A673 (cell line): ENCODE data around the gene NEGR1. TPM values are rescaled to one million over a fixed set of nuclear protein-coding genes. Genes with fewer than 3 reads are reported as not detected.

Experiments used
- BruUV-seq: library from RNA; stranded (reverse); fragments of 400-500 nt; replicated peaks from 2 replicates; lab custom pipeline; 2021; lab: Mats Ljungman, UMichigan
- CTCF ChIA-PET: fragments of 300-600 bp; sonication (Branson Sonifier 250); formaldehyde crosslinking; loops from one replicate; lab custom pipeline; 2022; ENCODE audit warnings: antibody characterized with exemption; lab: Charles Lee
- POLR2A ChIA-PET: fragments of 300-600 bp; sonication (Branson Sonifier 250); formaldehyde crosslinking; loops from one replicate; lab custom pipeline; 2022; ENCODE audit warnings: antibody characterized with exemption; ENCODE audit not compliant: low non-redundant PET; lab: Charles Lee
- DNase-seq: peaks from one replicate; pipeline ENCODE4 v3.0.0-alpha.2; 2015; ENCODE audit warnings: low spot score
- H3K27ac ChIP-seq: fragments of 200-600 bp; sonication (generic); 2 replicates; pipeline ENCODE4 v1.5.1; 2016; ENCODE audit warnings: mixed run types, low read depth, mild to moderate bottlenecking, mixed read lengths, antibody characterized with exemption, low read length; ENCODE audit not compliant: poor library complexity, severe bottlenecking
- H3K27me3 ChIP-seq: fragments of 200-600 bp; sonication (generic); replicated peaks from 2 replicates; pipeline ENCODE4 v1.6.1; 2017; ENCODE audit warnings: mixed run types, low read depth, mild to moderate bottlenecking, mixed read lengths, antibody characterized with exemption, low read length; ENCODE audit not compliant: insufficient read depth, poor library complexity
- H3K36me3 ChIP-seq: fragments of 200-600 bp; sonication (generic); 2 replicates; pipeline ENCODE4 v1.6.1; 2016; ENCODE audit warnings: mixed run types, mild to moderate bottlenecking, mixed read lengths, antibody characterized with exemption, low read length; ENCODE audit not compliant: insufficient read depth, poor library complexity, severe bottlenecking
- H3K4me1 ChIP-seq: fragments of 200-600 bp; sonication (generic); 2 replicates; pipeline ENCODE4 v1.6.1; 2017; ENCODE audit warnings: mixed run types, mild to moderate bottlenecking, mixed read lengths, antibody characterized with exemption, low read length; ENCODE audit not compliant: insufficient read depth, poor library complexity, severe bottlenecking
- H3K4me3 ChIP-seq: fragments of 200-600 bp; sonication (generic); 2 replicates; pipeline ENCODE4 v1.5.1; 2016; ENCODE audit warnings: low read depth, mixed run types, mild to moderate bottlenecking, mixed read lengths, low read length; ENCODE audit not compliant: poor library complexity, severe bottlenecking
- H3K9me3 ChIP-seq: fragments of 200-600 bp; sonication (generic); 2 replicates; pipeline ENCODE4 v1.6.1; 2016; ENCODE audit warnings: mixed run types, low read depth, mild to moderate bottlenecking, mixed read lengths, antibody characterized with exemption, low read length; ENCODE audit not compliant: poor library complexity, severe bottlenecking
- CTCF ChIP-seq: fragments of 300-800, 200-600 bp; sonication (generic); conservative IDR thresholded peaks from 2 replicates; pipeline ENCODE4 v1.5.1; 2017; ENCODE audit warnings: low read depth, mild to moderate bottlenecking, antibody characterized with exemption, low read length, moderate library complexity, mixed read lengths
- EZH2 ChIP-seq: fragments of 200-600 bp; sonication (generic); IDR thresholded peaks from 2 replicates; pipeline ENCODE4 v1.6.1; 2017; ENCODE audit warnings: borderline replicate concordance, low read depth, mild to moderate bottlenecking, mixed read lengths, antibody characterized with exemption, low read length; ENCODE audit not compliant: poor library complexity, severe bottlenecking
- intact Hi-C: fragments of 100-400 bp; cut with micrococcal nuclease; formaldehyde crosslinking; loops from one replicate; pipeline ENCODE4 v1.10.0; 2022; ENCODE audit not compliant: unreplicated experiment
- total RNA-seq: library from RNA; stranded (reverse); gene quantifications from 2 replicates; pipeline ENCODE4 v1.2.3, GENCODE V29; 2021

NEGR1 gene
- total RNA-seq, 1 experiment from 2014 or later: 7.6 TPM

DNA sequence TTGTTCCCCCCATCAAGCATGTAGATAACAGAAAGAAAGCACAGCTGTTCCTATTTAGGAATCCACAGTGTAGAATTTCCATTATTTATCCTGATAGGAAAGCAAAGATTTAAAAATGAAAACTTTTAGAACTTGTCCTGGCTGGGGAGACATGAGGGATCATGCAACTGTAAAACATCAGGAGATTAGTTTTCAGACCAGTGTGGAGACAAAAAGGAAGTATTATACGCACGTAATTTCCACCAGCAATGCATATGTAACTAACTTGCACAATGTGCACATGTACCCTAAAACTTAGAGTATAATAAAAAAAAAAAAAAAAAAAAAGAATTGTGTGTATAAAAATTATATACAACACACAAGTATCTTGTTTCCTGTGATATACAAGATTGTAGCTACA is 172.4 kb downstream of the NEGR1 start:
- ChIA-PET CTCF (no interaction called here), POLR2A (no interaction called here)
- DNase-seq: peak; percentile 66
- Histone ChIP-seq H3K4me1 (peaks cover 76% of the 10 kb centered on the region), H3K36me3 (no peaks in the 10 kb centered on the region), H3K4me3 (peak overlapping the region; percentile 8), H3K27me3 (no peaks in the 10 kb centered on the region), H3K9me3 (no peaks in the 10 kb centered on the region), H3K27ac (peak overlapping the region; percentile 80)
- TF ChIP-seq CTCF: no peak
- TF ChIP-seq EZH2: no peak
- BruUV-seq: no TSS peak
- intact Hi-C loops: loop anchor here (2.0 kb wide), 1 partner anchor 595 kb away; no protein-coding TSS in a partner anchor

DNA sequence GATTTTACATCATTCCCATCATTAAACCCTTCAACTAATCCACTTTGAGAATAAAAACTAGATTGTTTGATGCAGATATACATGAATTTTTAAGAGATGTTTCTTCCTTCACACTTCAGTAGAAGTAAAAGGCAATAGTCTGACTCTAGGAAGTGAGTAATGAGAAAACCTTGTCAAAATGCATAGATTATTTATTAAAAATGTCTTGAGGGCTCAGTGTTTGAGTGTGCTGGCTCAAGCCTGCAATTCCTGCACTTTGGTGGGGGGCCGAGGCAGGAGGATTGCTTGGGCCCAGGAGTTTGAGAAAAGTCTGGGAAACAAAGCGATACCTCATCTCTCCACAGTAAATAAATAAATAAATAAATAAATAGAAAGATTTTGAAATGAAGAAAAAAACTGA is 177.1 kb downstream of the NEGR1 start:
- POLR2A ChIA-PET: no interaction called here
- H3K4me3 ChIP-seq: no peak overlapping the region
- H3K36me3 ChIP-seq: no peaks in the 10 kb centered on the region
- no TSS peak for BruUV-seq
- H3K27me3 ChIP-seq: no peaks in the 10 kb centered on the region
- peak; percentile 62 for DNase-seq
- H3K9me3 ChIP-seq: no peaks in the 10 kb centered on the region
- peak overlapping the region; percentile 29 for H3K27ac ChIP-seq
- intact Hi-C loops: no loop called here
- peaks cover 41% of the 10 kb centered on the region for H3K4me1 ChIP-seq
- CTCF ChIA-PET: no interaction called here
- TF ChIP-seq CTCF (no peak), EZH2 (no peak)

DNA sequence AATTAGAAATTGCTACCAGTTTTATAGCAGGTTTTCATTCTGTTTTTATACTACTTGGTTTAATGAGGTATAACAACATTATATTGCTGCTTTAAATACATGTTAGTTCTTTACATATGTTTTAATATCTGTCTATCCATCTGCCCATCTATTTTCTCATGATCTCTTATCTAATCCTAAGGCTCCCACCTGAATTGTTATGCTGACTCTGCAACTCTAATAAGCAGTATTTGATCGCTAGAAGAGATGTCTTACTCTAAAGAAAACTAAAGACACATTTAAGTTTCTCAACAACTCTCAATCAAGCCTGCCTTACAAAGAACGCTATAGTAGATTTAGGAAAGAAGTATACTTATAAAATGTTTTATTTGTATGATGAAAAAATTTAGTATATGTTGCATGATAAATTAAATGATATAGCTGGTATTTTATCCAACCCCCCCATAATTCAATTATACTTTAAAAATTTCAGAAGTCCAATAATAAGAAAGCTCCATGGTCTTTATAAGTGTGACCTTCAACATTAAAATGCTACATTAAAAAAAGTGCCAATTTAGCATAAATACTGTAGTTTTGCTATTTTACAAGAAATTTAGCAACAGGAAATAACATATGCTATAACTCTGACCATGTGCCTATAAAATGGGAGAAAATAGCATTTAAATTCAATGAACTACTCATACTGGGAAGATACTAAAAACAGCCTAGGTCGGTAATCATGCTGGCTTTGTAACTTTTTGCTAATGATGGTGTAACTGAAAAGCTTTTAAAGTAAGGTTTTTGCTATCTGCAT is 180.3 kb downstream of the NEGR1 start:
- Histone ChIP-seq H3K4me1 (peaks cover 23% of the 10 kb centered on the region), H3K9me3 (no peaks in the 10 kb centered on the region), H3K27me3 (no peaks in the 10 kb centered on the region), H3K4me3 (no peak overlapping the region), H3K36me3 (no peaks in the 10 kb centered on the region), H3K27ac (no peak overlapping the region)
- BruUV-seq: no TSS peak
- POLR2A ChIA-PET: no interaction called here
- DNase-seq: no peak
- CTCF ChIA-PET: no interaction called here
- TF ChIP-seq EZH2: no peak
- TF ChIP-seq CTCF: no peak
- intact Hi-C loops: no loop called here
